Heart left ventricle (tissue), 16 donors: ENCODE measurements around the gene PTPRN2. TPM values are rescaled to one million over a fixed set of nuclear protein-coding genes. Genes with fewer than 3 reads are reported as not detected.

Experiments used
- ATAC-seq, 4 donors: fragments of 200-7000 bp; cut with Tn5 transposase; one replicate each; pipeline ENCODE4 v1.9.1; 2020 to 2022; ENCODE audit warnings: moderate library complexity in 4 of 4, mild to moderate bottlenecking in 3 of 4, moderate number of reproducible peaks in 1 of 4
- DNase-seq, 5 donors: peaks; one replicate each; pipeline ENCODE4 v3.0.0-alpha.2; 2020
- H3K27ac ChIP-seq, 12 donors: fragments of 200-600 bp; sonication (generic) in 4 of 12; one replicate each; pipeline versions ENCODE4 v1.5.0 to v1.8.0; 2016 to 2022; ENCODE audit warnings: mild to moderate bottlenecking in 2 of 12
- H3K27me3 ChIP-seq, 9 donors: fragments of 200-600 bp; sonication (generic) in 2 of 9; one replicate each; pipeline versions ENCODE4 v1.5.1 to v1.8.0; 2016 to 2022; ENCODE audit warnings: mild to moderate bottlenecking in 3 of 9
- H3K36me3 ChIP-seq, 9 donors: fragments of 200-600 bp; sonication (generic) in 2 of 9; one replicate each; pipeline versions ENCODE4 v1.5.0 to v1.8.0; 2018 to 2022; ENCODE audit warnings: mild to moderate bottlenecking in 2 of 9
- H3K4me1 ChIP-seq, 12 donors: fragments of 200-600 bp; sonication (generic) in 4 of 12; one replicate each; pipeline versions ENCODE4 v1.5.0 to v1.8.0; 2016 to 2022; ENCODE audit warnings: mild to moderate bottlenecking in 3 of 12
- H3K4me3 ChIP-seq, 12 donors: fragments of 200-600 bp; sonication (generic) in 4 of 12; one replicate each; pipeline versions ENCODE4 v1.5.0 to v1.8.0; 2017 to 2022; ENCODE audit warnings: mild to moderate bottlenecking in 9 of 12, moderate library complexity in 4 of 12
- H3K9me3 ChIP-seq, 12 donors: fragments of 200-600 bp; sonication (generic) in 4 of 12; one replicate each; pipeline versions ENCODE4 v1.5.0 to v1.8.0; 2016 to 2022; ENCODE audit warnings: mild to moderate bottlenecking in 1 of 12
- CTCF ChIP-seq, 12 donors: fragments of 200-600 bp; sonication (generic) in 4 of 12; IDR thresholded peaks; one replicate each; pipeline versions ENCODE4 v1.5.0 to v1.8.0; 2018 to 2022; ENCODE audit warnings: antibody characterized with exemption in 12 of 12, mild to moderate bottlenecking in 5 of 12
- POLR2A ChIP-seq, 2 donors: fragments of 450-650 bp; IDR thresholded peaks; one replicate each; pipeline ENCODE4 v1.6.1; 2017; ENCODE audit warnings: antibody characterized with exemption in 2 of 2, mild to moderate bottlenecking in 2 of 2, moderate library complexity in 2 of 2
- WGBS, 4 donors: extraction: QIAGEN DNeasy Blood & Tissue Kit in 2 of 4; methylation state at CpG; one replicate each; pipeline versions ENCODE4 v1.1.5 to v1.1.7; 2013 to 2018; 5-methylcytosine and 5-hydroxymethylcytosine counted together
- intact Hi-C, 10 donors: fragments of 100-400 bp; cut with DNase I; formaldehyde crosslinking; loops; one replicate each; pipeline versions ENCODE4 v1.11.1 to v1.14.2; 2022
- polyA plus RNA-seq, 2 donors: library from polyadenylated mRNA; stranded (reverse); fragments of 200-250 nt; gene quantifications; one replicate each; pipeline ENCODE4 v1.2.3, GENCODE V29; 2013
- total RNA-seq, 9 donors: library from RNA; depleted of rRNA in 2 of 9; stranded (reverse); fragments of >200 nt in 2 of 9; fragmentation: NEBNext Ultra II Directional in 3 of 9; extraction: Animal tissue kit (Norgen Biotek cat#: 25700) in 3 of 9; gene quantifications; one replicate each; pipeline versions ENCODE4 v1.1.0 to v1.2.4, GENCODE V29; 2016 to 2023
- donor health status: ischemic (EF 13 %, LVEDD 7.1; RV severe dilation, severe dysfunction).
- donor health status: healthy with polysubstance abuse.
- donor health status: DM: no; HTN: yes; CAD: no.
- donor health status: DM: no; HTN: no; CAD: no.
- donor health status: ischemic (EF 25% LVEDD 6.9; RV normal size, moderate dysfunction).
- donor health status: ischemic (EF 25% LVEDD 5.7; RV mildly dilated, moderate dysfunction).
- donor health status: healthy.
- donor health status: DM: yes; HTN: yes; CAD: no.
- donor health status: ischemic (EF 35%, LVEDD 5.7; RV mildly dilated, moderate dysfunction).
- donor health status: nonischemic (EF 11% LVEDD 7.7; RV severe dilation, severe dysfunction).
- donor health status: DM: yes; HTN: yes; CAD: no.
- donor health status: PGD.
- donor health status: ischemic (EF 29% LVEDD 5.4; RV normal size, mild dysfunction).
- donor health status: nonischemic (EF 23%, LVEDD 6.1; RV moderate dilation, normal function).

The PTPRN2 gene
- total and polyA plus RNA-seq, 11 donors = 0.61 to 2.3 (median 1.3) TPM

GRCh38 chr7:158388928-158389327, 198.7 kb downstream of the PTPRN2 start:
- TF ChIP-seq CTCF (IDR thresholded peaks at IDR 0.05) = no peak
- no peak for TF ChIP-seq POLR2A (IDR thresholded peaks at IDR 0.05)
- peaks cover 0 to 47% (median 5%) of the 10 kb centered on the region in 9 donors for H3K27me3 ChIP-seq
- H3K9me3 ChIP-seq = no peaks in the 10 kb centered on the region
- WGBS, 4 donors = 88 to 89% (median 88%) methylated on average over 16 of the region's 16 CpGs
- intact Hi-C loops = no loop called here
- DNase-seq (no peak), ATAC-seq (no peak)
- no peak overlapping the region for H3K27ac ChIP-seq
- no peak overlapping the region for H3K4me3 ChIP-seq
- no peaks in the 10 kb centered on the region for H3K4me1 ChIP-seq
- H3K36me3 ChIP-seq = no peaks in the 10 kb centered on the region

GRCh38 chr7:158388072-158388471, 199.6 kb downstream of the PTPRN2 start:
- 77 to 86% (median 81%) methylated on average over 15 of the region's 15 CpGs for WGBS, 4 donors
- ATAC-seq (no peak), DNase-seq (no peak)
- H3K4me3 ChIP-seq = no peak overlapping the region
- H3K9me3 ChIP-seq = no peaks in the 10 kb centered on the region
- H3K4me1 ChIP-seq = no peaks in the 10 kb centered on the region
- H3K27me3 ChIP-seq = peaks cover 0 to 47% (median 5%) of the 10 kb centered on the region in 9 donors
- TF ChIP-seq CTCF (IDR thresholded peaks at IDR 0.05) (no peak), POLR2A (IDR thresholded peaks at IDR 0.05) (no peak)
- H3K36me3 ChIP-seq = no peaks in the 10 kb centered on the region
- intact Hi-C loops = no loop called here
- no peak overlapping the region for H3K27ac ChIP-seq

GRCh38 chr7:158387546-158387891, 200.1 kb downstream of the PTPRN2 start:
- Histone ChIP-seq H3K27me3 (peaks cover 0 to 43% (median 5%) of the 10 kb centered on the region in 9 donors), H3K4me1 (no peaks in the 10 kb centered on the region), H3K36me3 (no peaks in the 10 kb centered on the region), H3K4me3 (no peak overlapping the region), H3K27ac (no peak overlapping the region), H3K9me3 (no peaks in the 10 kb centered on the region)
- no peak for TF ChIP-seq POLR2A (IDR thresholded peaks at IDR 0.05)
- TF ChIP-seq CTCF (IDR thresholded peaks at IDR 0.05) = no peak
- DNase-seq = no peak
- intact Hi-C loops = no loop called here
- 57 to 66% (median 61%) methylated on average over 10 to 12 of the region's 12 CpGs for WGBS, 4 donors
- ATAC-seq = no peak

GRCh38 chr7:158386866-158387545, 200.6 kb downstream of the PTPRN2 start:
- Histone ChIP-seq H3K4me3 (no peak overlapping the region), H3K4me1 (no peaks in the 10 kb centered on the region), H3K9me3 (no peaks in the 10 kb centered on the region), H3K27ac (no peak overlapping the region), H3K36me3 (no peaks in the 10 kb centered on the region), H3K27me3 (peaks cover 0 to 38% (median 5%) of the 10 kb centered on the region in 9 donors)
- DNase-seq (no peak), ATAC-seq (no peak)
- 59 to 66% (median 62%) methylated on average over 12 to 20 of the region's 20 CpGs for WGBS, 4 donors
- TF ChIP-seq CTCF (IDR thresholded peaks at IDR 0.05) (no peak), POLR2A (IDR thresholded peaks at IDR 0.05) (no peak)
- intact Hi-C loops = no loop called here
